GM19193 (cell line): Measurements from ENCODE around the gene ABCC9.

ENCODE experiments used
- POLR2A ChIP-seq: IDR thresholded peaks from 4 replicates; pipeline ENCODE4 v1.6.1; 2011; ENCODE audit not compliant: insufficient read depth, insufficient read length; ENCODE audit errors: extremely low read depth

Gene ABCC9

GRCh38 chr12:21776175-21776574 lies 165.1 kb downstream of the ABCC9 start:
- TF ChIP-seq POLR2A, result no peak

- TF ChIP-seq POLR2A, result no peak
Observed at GRCh38 chr12:21775133-21775820, 165.9 kb downstream of the ABCC9 start.

GRCh38 chr12:21774358-21775132 lies 166.7 kb downstream of the ABCC9 start, which contains the start of gene KCNJ8:
Gene KCNJ8 (minus strand): TSS chr12:21774706. CDS start chr12:21773616, 1,090 bp downstream.
- no peak for TF ChIP-seq POLR2A

- TF ChIP-seq POLR2A, result no peak
Observed at GRCh38 chr12:21773806-21774205, 167.4 kb downstream of the ABCC9 start.

GRCh38 chr12:21773263-21773741 lies 167.9 kb downstream of the ABCC9 start:
- no peak for TF ChIP-seq POLR2A

- TF ChIP-seq POLR2A, result no peak
Observed at GRCh38 chr12:21771311-21771710, 169.9 kb downstream of the ABCC9 start.

- TF ChIP-seq POLR2A, result no peak
Observed at GRCh38 chr12:21769307-21769706, 171.9 kb downstream of the ABCC9 start.

GRCh38 chr12:21766403-21766802 lies 174.8 kb downstream of the ABCC9 start:
- TF ChIP-seq POLR2A, result no peak

GRCh38 chr12:21764950-21765349 lies 176.3 kb downstream of the ABCC9 start:
- no peak for TF ChIP-seq POLR2A

GRCh38 chr12:21764065-21764464 lies 177.2 kb downstream of the ABCC9 start:
- TF ChIP-seq POLR2A, result no peak

GRCh38 chr12:21763531-21763930 lies 177.7 kb downstream of the ABCC9 start:
- no peak for TF ChIP-seq POLR2A

GRCh38 chr12:21759737-21760136 lies 181.5 kb downstream of the ABCC9 start:
- no peak for TF ChIP-seq POLR2A

- no peak for TF ChIP-seq POLR2A
Observed at GRCh38 chr12:21757735-21758134, 183.5 kb downstream of the ABCC9 start.

GRCh38 chr12:21756699-21757098 lies 184.5 kb downstream of the ABCC9 start:
- TF ChIP-seq POLR2A, result no peak

GRCh38 chr12:21751517-21751916 lies 189.7 kb downstream of the ABCC9 start:
- TF ChIP-seq POLR2A, result no peak
